Measurements from ENCODE around the gene B3GNT4.

DNA sequence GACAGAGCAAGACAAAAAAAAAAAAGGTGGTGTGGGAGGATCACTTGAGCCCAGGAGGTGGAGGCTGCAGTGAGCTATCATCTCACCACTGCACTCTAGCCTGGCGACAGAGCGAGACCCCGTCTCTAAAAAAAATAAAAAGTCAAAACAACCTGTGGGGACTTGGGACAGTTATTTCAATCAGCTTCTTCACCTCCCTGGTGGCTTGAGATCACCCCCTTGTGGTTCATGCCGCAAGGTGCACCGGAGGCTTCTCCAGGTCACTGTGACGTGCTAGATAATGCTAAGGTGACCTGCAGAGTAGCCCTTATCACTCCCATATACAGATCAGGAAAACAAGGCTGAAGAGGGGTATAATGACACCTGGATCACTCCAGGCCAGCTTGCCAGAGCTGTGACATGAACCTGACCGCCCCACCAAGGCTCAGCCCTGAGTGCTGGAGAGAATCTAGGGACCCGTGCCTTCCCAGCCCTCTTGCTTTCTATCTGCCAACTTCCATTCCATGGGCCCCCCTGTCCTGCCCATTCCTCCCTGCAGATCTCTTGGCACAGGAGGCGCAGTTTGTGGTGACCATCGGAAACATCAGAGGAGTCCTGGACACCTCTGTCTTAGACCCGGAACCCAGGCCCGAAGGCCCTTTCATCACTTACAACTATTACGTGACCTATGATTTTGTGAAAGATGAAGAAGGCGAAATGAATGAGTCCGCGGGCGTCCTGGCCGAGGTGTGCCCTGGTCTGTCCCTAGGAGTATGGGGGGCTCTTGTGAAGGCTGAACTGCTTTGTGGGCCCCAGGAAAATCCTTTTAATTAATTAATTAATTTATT, 12.5 kb upstream of the B3GNT4 start:
- peak in 2 of 4 experiments; percentile 34 to 37 for TF ChIP-seq CTCF (IDR thresholded peaks at IDR 0.05)
- no peak for TF ChIP-seq POLR2A (IDR thresholded peaks at IDR 0.05)
